SK-N-SH (cell line): ENCODE measurements around the gene RCAN3. TPM values are rescaled to one million over a fixed set of nuclear protein-coding genes. Genes with fewer than 3 reads are reported as not detected.
A peak's percentile ranks its signal among the peaks of the same experiment; 100 is the strongest.
"Not testable (repeated sequence)": the region's sequence is repeated elsewhere in the genome, so short reads cannot be mapped to it uniquely, and the experiment has no call there.

Experiments
- CTCF ChIA-PET: fragments of 300-600, 350-600 bp; formaldehyde crosslinking; extraction: SDS; loops from one replicate; lab custom pipeline; 2021; lab: Yijun Ruan, JAX
- POLR2A ChIA-PET: fragments of 350-600 bp; sonication (Branson Sonifier 250); formaldehyde crosslinking; extraction: SDS; loops from one replicate; lab custom pipeline; 2020; ENCODE audit warnings: antibody characterized with exemption, inconsistent platforms; lab: Yijun Ruan, JAX
- DNase-seq: peaks from one replicate; pipeline ENCODE4 v3.0.0; 2012
- H2AFZ ChIP-seq: fragments of 200-600 bp; sonication (generic); 2 replicates; pipeline ENCODE4 v1.8.1; 2016; ENCODE audit warnings: antibody characterized with exemption, mild to moderate bottlenecking, low read depth
- H3F3A ChIP-seq: fragments of 200-600 bp; sonication (generic); replicated peaks from 2 replicates; pipeline ENCODE3; 2016; ENCODE audit warnings: antibody characterized with exemption, mild to moderate bottlenecking; ENCODE audit not compliant: insufficient read depth
- H3K27ac ChIP-seq, 2 experiments: fragments of 200-500 bp in 1 of 2; fragments of 200-600 bp in 1 of 2; sonication (Bioruptor generic) in 1 of 2; sonication (generic), shearing (Covaris generic) in 1 of 2; 2 replicates each; pipeline versions ENCODE4 v1.5.1 to v1.6.1; 2014 to 2016; ENCODE audit warnings: low read depth in 2 of 2, inconsistent platforms in 1 of 2, low read length in 1 of 2, mild to moderate bottlenecking in 1 of 2, mixed read lengths in 1 of 2
- H3K27me3 ChIP-seq: fragments of 200-600 bp; sonication (generic), shearing (Covaris generic); 2 replicates; pipeline ENCODE4 v1.6.1; 2016; ENCODE audit warnings: mixed run types; ENCODE audit not compliant: insufficient read depth
- H3K36me3 ChIP-seq, 2 experiments: fragments of 200-500 bp in 1 of 2; fragments of 200-600 bp in 1 of 2; sonication (Bioruptor generic) in 1 of 2; sonication (generic) in 1 of 2; replicated peaks in 1 of 2; 2 replicates each; pipeline versions ENCODE3 to v1.5.1; 2014 to 2016; ENCODE audit warnings: low read length in 1 of 2, mild to moderate bottlenecking in 1 of 2; ENCODE audit not compliant: insufficient read depth in 2 of 2, control insufficient read depth in 1 of 2
- H3K4me1 ChIP-seq, 2 experiments: fragments of 200-500 bp in 1 of 2; fragments of 200-600 bp in 1 of 2; sonication (Bioruptor generic) in 1 of 2; sonication (generic), shearing (Covaris generic) in 1 of 2; 2 replicates each; pipeline versions ENCODE4 v1.5.1 to v1.6.1; 2014 to 2016; ENCODE audit warnings: low read depth in 1 of 2, low read length in 1 of 2, mixed run types in 1 of 2; ENCODE audit not compliant: insufficient read depth in 2 of 2, control insufficient read depth in 1 of 2
- H3K4me2 ChIP-seq: fragments of 200-600 bp; sonication (generic), shearing (Covaris generic); 2 replicates; pipeline ENCODE4 v1.6.1; 2017; ENCODE audit warnings: mixed run types
- H3K4me3 ChIP-seq, 2 experiments: fragments of 200-500 bp in 1 of 2; fragments of 200-600 bp in 1 of 2; sonication (Bioruptor generic) in 1 of 2; sonication (generic), shearing (Covaris generic) in 1 of 2; 2 replicates each; pipeline versions ENCODE4 v1.5.1 to v1.8.1; 2014 to 2016; ENCODE audit warnings: low read depth in 2 of 2, inconsistent platforms in 1 of 2, low read length in 1 of 2, mild to moderate bottlenecking in 1 of 2, mixed read lengths in 1 of 2, moderate library complexity in 1 of 2
- H3K79me2 ChIP-seq: fragments of 200-600 bp; sonication (generic); 2 replicates; pipeline ENCODE4 v1.8.1; 2017; ENCODE audit warnings: mild to moderate bottlenecking; ENCODE audit not compliant: insufficient read depth
- H3K9ac ChIP-seq: fragments of 200-600 bp; sonication (generic); 2 replicates; pipeline ENCODE4 v1.6.1; 2017; ENCODE audit warnings: mixed run types
- H3K9me2 ChIP-seq: fragments of 200-600 bp; sonication (generic); 2 replicates; pipeline ENCODE4 v1.6.1; 2017; ENCODE audit warnings: mixed run types
- H3K9me3 ChIP-seq: fragments of 200-600 bp; sonication (generic); 2 replicates; pipeline ENCODE4 v1.6.1; 2017; ENCODE audit warnings: mixed run types, mild to moderate bottlenecking, moderate library complexity
- H4K20me1 ChIP-seq: fragments of 200-600 bp; sonication (generic); 2 replicates; pipeline ENCODE4 v1.6.1; 2017; ENCODE audit warnings: mild to moderate bottlenecking, mixed run types; ENCODE audit not compliant: insufficient read depth
- CHD2 ChIP-seq: fragments of 150-350 bp; IDR thresholded peaks from 2 replicates; pipeline ENCODE4 v1.6.1; 2018; ENCODE audit warnings: low read length; ENCODE audit not compliant: partially characterized antibody
- CTCF ChIP-seq: fragments of 200-600 bp; sonication (generic); IDR thresholded peaks from 2 replicates; pipeline ENCODE4 v1.6.1; 2017; ENCODE audit warnings: antibody characterized with exemption, mild to moderate bottlenecking, moderate library complexity
- FOSL2 ChIP-seq: IDR thresholded peaks from 2 replicates; pipeline ENCODE4 v1.4.0; 2012; ENCODE audit warnings: low read depth, mild to moderate bottlenecking, moderate library complexity, borderline replicate concordance
- JUND ChIP-seq: IDR thresholded peaks from 2 replicates; pipeline ENCODE4 v1.4.0; 2012
- MAX ChIP-seq: IDR thresholded peaks from 2 replicates; pipeline ENCODE4 v1.4.0; 2012; ENCODE audit warnings: low read depth
- MXI1 ChIP-seq: IDR thresholded peaks from 2 replicates; pipeline ENCODE4 v1.6.1; 2012; ENCODE audit warnings: mild to moderate bottlenecking, low read depth, low read length, improper control_type of control experiment
- RFX5 ChIP-seq: IDR thresholded peaks from 2 replicates; pipeline ENCODE4 v1.6.1; 2012; ENCODE audit warnings: mild to moderate bottlenecking, improper control_type of control experiment, low read length
- SIN3A ChIP-seq: IDR thresholded peaks from 2 replicates; pipeline ENCODE4 v1.6.1; 2012; ENCODE audit warnings: low read depth, mild to moderate bottlenecking, low read length, moderate library complexity, borderline replicate concordance
- TCF12 ChIP-seq: IDR thresholded peaks from 2 replicates; pipeline ENCODE4 v1.4.0; 2012
- WGBS: methylation state at CpG from one replicate; pipeline ENCODE4 v1.1.6; 2017; ENCODE audit warnings: low lambda C conversion rate; 5-methylcytosine and 5-hydroxymethylcytosine counted together
- polyA plus RNA-seq, 3 experiments: library from polyadenylated mRNA; depleted of rRNA; stranded (reverse); fragments of >200 nt; gene quantifications; 2 replicates each; pipeline ENCODE4 v1.2.3, GENCODE V29; 2012

The RCAN3 gene
- polyA plus RNA-seq, 1 of the 3 experiments (the other 2 are of a cell fraction): 4.8 TPM

- POLR2A ChIA-PET, DNase-seq: not testable (repeated sequence)
- CTCF ChIA-PET: interaction anchor here (0.7 to 3.9 kb wide), 6 partner anchors 11 to 521 kb away, joined by 3 to 24 read pairs (median 4); no protein-coding TSS in a partner anchor
Observed at GRCh38 chr1:24515671-24516209, 13.1 kb downstream of the RCAN3 start.

GRCh38 chr1:24516506-24516905 is 13.9 kb downstream of the RCAN3 start:
- DNase-seq: no peak
- peaks cover 0 to 3% of the 10 kb centered on the region in 2 experiments; a peak in 1 of 4 replicates for H3K4me1 ChIP-seq
- no peak overlapping the region for H3K4me2 ChIP-seq
- H3K36me3 ChIP-seq: no peaks in the 10 kb centered on the region
- H3K4me3 ChIP-seq: no peak overlapping the region
- H2AFZ ChIP-seq: no peak overlapping the region
- H3K27ac ChIP-seq: no peak overlapping the region
- H3K27me3 ChIP-seq: no peaks in the 10 kb centered on the region
- POLR2A ChIA-PET: no interaction called here
- TF ChIP-seq CHD2: no peak
- TF ChIP-seq MXI1: no peak
- TF ChIP-seq CTCF: no peak
- TF ChIP-seq SIN3A: no peak
- TF ChIP-seq RFX5: no peak
- 0 out of 2 replicates have a peak, but pooled peaks cover 5% of the 10 kb centered on the region for H4K20me1 ChIP-seq
- WGBS: 98% methylated on average over 11 of the region's 12 CpGs
- no peaks in the 10 kb centered on the region for H3K9me2 ChIP-seq
- H3K9ac ChIP-seq: no peak overlapping the region
- peaks cover 4% of the 10 kb centered on the region; the same call in 1 of the 2 replicates for H3K79me2 ChIP-seq
- H3K9me3 ChIP-seq: no peaks in the 10 kb centered on the region
- H3F3A ChIP-seq: peaks cover 11% of the 10 kb centered on the region
- CTCF ChIA-PET: interaction anchor here (0.6 to 3.9 kb wide), 5 partner anchors 10 to 125 kb away, joined by 3 to 24 read pairs (median 5); no protein-coding TSS in a partner anchor

More at GRCh38 chr1:24515671-24516209, 13.1 kb downstream of the RCAN3 start:
- not testable (repeated sequence) for H3K9me3 ChIP-seq, H2AFZ ChIP-seq, H3K4me1 ChIP-seq, H3K9me2 ChIP-seq, H3K79me2 ChIP-seq, H3K4me3 ChIP-seq, H3K36me3 ChIP-seq, H4K20me1 ChIP-seq, H3K27me3 ChIP-seq, H3K9ac ChIP-seq
- peaks cover 11% of the 10 kb centered on the region for H3F3A ChIP-seq
- H3K4me2 ChIP-seq: peak overlapping the region; percentile 37; the same call in 1 of the 2 replicates
- peak overlapping the region in 1 of 2 experiments; percentile 41; a peak in 2 of 4 replicates for H3K27ac ChIP-seq
- TF ChIP-seq TCF12: peak; percentile 42; the same call in 1 of the 2 replicates
- TF ChIP-seq FOSL2: peak; percentile 65; the same call in 1 of the 2 replicates
- peak; percentile 63; the same call in 1 of the 2 replicates for TF ChIP-seq MAX
- TF ChIP-seq JUND: peak; percentile 40
- WGBS: 75% methylated on average over 14 of the region's 14 CpGs
